ENCODE measurements around the gene UBAP2. TPM values are rescaled to one million over a fixed set of nuclear protein-coding genes. Genes with fewer than 3 reads are reported as not detected.

The UBAP2 gene
- total RNA-seq, 4 donors from 2014 or later = 14.5 to 27.8 (median 20.5) TPM

GRCh38 chr9:33959725-33960124, 89.0 kb downstream of the UBAP2 start:
- H3K27me3 ChIP-seq = no peaks in the 10 kb centered on the region
- WGBS, 2 donors = 89 to 95% methylated on average over 2 of the region's 2 CpGs
- no peak overlapping the region for H3K4me3 ChIP-seq
- DNase-seq = no peak
- H3K9me3 ChIP-seq = no peaks in the 10 kb centered on the region
- intact Hi-C loops (cut with DNase I) = no loop called here
- H3K36me3 ChIP-seq = peaks cover 0 to 95% (median 8%) of the 10 kb centered on the region in 3 donors
- TF ChIP-seq POLR2A (IDR thresholded peaks at IDR 0.05) (no peak), CTCF (IDR thresholded peaks at IDR 0.05) (no peak)
- H3K4me1 ChIP-seq = no peaks in the 10 kb centered on the region
- H3K27ac ChIP-seq = no peak overlapping the region

DNA sequence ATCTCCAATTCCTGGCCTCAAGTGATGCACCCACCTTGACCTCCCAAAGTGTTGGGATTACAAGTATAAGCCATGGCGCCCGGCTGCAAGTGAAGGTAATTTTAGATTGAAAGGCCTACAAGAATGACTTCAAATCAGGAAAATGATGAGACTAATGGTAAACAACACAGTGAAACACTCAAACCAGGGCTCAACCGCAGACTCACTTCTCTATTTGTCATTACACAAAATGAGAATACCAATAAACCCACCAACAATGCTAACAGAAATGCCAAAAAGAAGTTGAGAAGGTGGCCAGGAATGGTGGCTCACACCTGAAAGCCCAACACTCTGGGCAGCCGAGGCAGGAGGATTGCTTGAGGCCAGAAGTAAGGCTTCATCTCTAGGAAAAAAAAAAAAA, 92.1 kb downstream of the UBAP2 start:
- TF ChIP-seq CTCF (IDR thresholded peaks at IDR 0.05) (no peak), POLR2A (IDR thresholded peaks at IDR 0.05) (no peak)
- intact Hi-C loops (cut with DNase I) = no loop called here
- Histone ChIP-seq H3K9me3 (no peaks in the 10 kb centered on the region), H3K36me3 (peaks cover 0 to 98% (median 8%) of the 10 kb centered on the region in 3 donors), H3K27me3 (no peaks in the 10 kb centered on the region), H3K27ac (no peak overlapping the region), H3K4me1 (no peaks in the 10 kb centered on the region), H3K4me3 (no peak overlapping the region)
- WGBS, 2 donors = 92 to 93% methylated on average over 2 to 4 of the region's 4 CpGs
- DNase-seq = no peak

- Histone ChIP-seq H3K36me3 (peaks cover 0 to 98% (median 4%) of the 10 kb centered on the region in 3 donors), H3K9me3 (no peaks in the 10 kb centered on the region), H3K4me3 (no peak overlapping the region), H3K27ac (no peak overlapping the region), H3K27me3 (no peaks in the 10 kb centered on the region), H3K4me1 (no peaks in the 10 kb centered on the region)
- 80 to 89% methylated on average over 2 of the region's 2 CpGs for WGBS, 2 donors
- intact Hi-C loops (cut with DNase I) = no loop called here
- no peak for DNase-seq
- no peak for TF ChIP-seq POLR2A (IDR thresholded peaks at IDR 0.05)
- no peak for TF ChIP-seq CTCF (IDR thresholded peaks at IDR 0.05)
Measured at GRCh38 chr9:33952066-33952465, 96.6 kb downstream of the UBAP2 start.

GRCh38 chr9:33950371-33950770, 98.3 kb downstream of the UBAP2 start:
- Histone ChIP-seq H3K4me3 (no peak overlapping the region), H3K9me3 (no peaks in the 10 kb centered on the region), H3K4me1 (no peaks in the 10 kb centered on the region), H3K27ac (no peak overlapping the region), H3K27me3 (no peaks in the 10 kb centered on the region), H3K36me3 (peaks cover 0 to 98% (median 8%) of the 10 kb centered on the region in 3 donors)
- DNase-seq = no peak
- 88 to 95% methylated on average over 1 of the region's 1 CpG for WGBS, 2 donors
- no peak for TF ChIP-seq CTCF (IDR thresholded peaks at IDR 0.05)
- no peak for TF ChIP-seq POLR2A (IDR thresholded peaks at IDR 0.05)
- intact Hi-C loops (cut with DNase I) = no loop called here

DNA sequence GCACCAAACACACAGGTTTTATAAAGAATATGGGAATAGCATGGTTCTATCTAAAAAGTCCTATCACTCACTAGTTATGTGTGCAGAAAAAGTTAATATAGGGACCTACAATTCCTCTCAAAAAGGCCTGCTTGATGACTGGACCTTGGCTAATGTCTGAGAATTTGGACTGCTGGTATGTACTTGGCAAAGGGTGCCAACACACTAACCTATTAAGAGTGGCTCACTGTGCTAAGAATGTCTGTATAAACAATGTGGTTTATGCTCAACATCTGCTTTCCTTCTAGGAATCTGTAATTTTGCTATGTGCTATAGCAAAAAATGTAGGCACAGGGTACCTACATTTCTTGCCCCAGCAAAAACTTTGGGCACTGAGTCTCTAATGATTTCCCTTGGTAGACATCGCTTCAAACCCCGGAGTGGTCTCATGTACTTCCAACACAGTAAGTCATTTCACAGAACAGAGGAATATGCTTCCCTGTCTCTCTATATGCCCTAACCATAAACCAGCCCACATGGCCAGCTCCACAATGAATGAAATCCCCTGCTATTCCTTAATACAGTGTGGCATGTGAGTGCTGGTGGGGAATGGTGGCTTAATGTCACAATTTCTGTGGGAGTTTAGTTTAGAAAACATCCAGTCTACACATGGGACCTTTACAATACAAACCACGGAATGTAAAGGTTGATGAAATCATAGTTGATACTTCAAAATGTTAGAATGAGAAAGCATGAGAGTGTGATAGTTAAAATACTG, 101.7 kb downstream of the UBAP2 start:
- Histone ChIP-seq H3K4me1 (peaks cover 0 to 10% (median 0%) of the 10 kb centered on the region in 3 donors), H3K27me3 (no peaks in the 10 kb centered on the region), H3K9me3 (no peaks in the 10 kb centered on the region), H3K36me3 (peaks cover 0 to 100% (median 13%) of the 10 kb centered on the region in 3 donors), H3K27ac (peak overlapping the region in 1 of 4 donors; percentile 22), H3K4me3 (no peak overlapping the region)
- no peak for TF ChIP-seq POLR2A (IDR thresholded peaks at IDR 0.05)
- no peak for TF ChIP-seq CTCF (IDR thresholded peaks at IDR 0.05)
- 90 to 94% methylated on average over 3 of the region's 3 CpGs for WGBS, 2 donors
- no peak for DNase-seq
- intact Hi-C loops (cut with DNase I) = no loop called here
